NOMO-1 treated with DMSO at 0.1 percent for 48 hours (cell line): Measurements from ENCODE around the gene PWWP2B.

ENCODE experiments used
- DNase-seq: peaks from one replicate; lab custom pipeline; 2025; ENCODE audit not compliant: unreplicated experiment; lab: John Stamatoyannopoulos, UW

Gene PWWP2B

GRCh38 chr10:132405463-132405991 lies 8.5 kb downstream of the PWWP2B start:
- DNase-seq, result no peak

- no peak for DNase-seq
Observed at GRCh38 chr10:132406181-132406580, 9.2 kb downstream of the PWWP2B start.

DNA sequence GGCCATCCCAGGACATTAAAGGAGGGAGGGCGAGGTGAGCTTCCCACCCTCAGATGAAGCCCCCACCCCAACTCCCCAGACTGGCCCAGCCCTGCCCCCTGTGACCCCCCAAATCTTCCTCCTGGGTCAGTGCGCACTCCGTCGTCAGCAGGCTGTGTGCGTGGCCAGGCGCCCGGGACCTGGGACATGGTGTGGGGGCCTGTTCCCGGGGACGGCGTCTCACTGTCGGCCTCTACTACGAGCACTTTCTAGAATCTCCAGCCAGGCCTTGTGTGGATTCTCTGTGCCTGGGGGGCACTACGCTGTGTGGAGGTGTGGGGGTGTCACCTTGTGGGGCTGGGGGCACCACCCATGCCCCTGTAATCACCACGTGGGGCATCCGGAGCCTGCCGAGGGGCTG lies 9.8 kb downstream of the PWWP2B start:
- DNase-seq, result no peak

- no peak for DNase-seq
Observed at GRCh38 chr10:132407243-132407746, 10.3 kb downstream of the PWWP2B start.

GRCh38 chr10:132407846-132408278 lies 10.9 kb downstream of the PWWP2B start:
- no peak for DNase-seq

DNA sequence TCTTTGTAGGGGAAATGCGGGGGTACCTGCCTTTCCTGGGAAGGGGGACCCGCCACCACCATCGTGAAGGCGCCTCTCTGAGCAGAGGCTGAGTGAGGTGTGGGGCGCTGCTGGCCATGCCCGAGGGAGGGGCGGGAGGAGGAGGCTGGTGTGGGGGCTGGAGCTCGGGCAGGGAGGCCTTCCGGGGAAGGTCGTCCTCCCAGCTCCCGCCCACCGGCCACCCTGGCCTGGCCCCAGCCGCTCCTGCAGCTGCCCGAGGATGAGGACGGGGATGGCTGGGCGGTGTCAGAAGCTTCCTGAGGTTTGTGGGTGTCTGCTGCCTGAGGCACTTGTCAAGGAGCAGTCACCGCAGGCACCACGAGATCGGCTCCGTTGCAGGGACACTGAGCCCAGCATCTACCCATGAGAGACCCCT lies 11.4 kb downstream of the PWWP2B start:
- no peak for DNase-seq

DNA sequence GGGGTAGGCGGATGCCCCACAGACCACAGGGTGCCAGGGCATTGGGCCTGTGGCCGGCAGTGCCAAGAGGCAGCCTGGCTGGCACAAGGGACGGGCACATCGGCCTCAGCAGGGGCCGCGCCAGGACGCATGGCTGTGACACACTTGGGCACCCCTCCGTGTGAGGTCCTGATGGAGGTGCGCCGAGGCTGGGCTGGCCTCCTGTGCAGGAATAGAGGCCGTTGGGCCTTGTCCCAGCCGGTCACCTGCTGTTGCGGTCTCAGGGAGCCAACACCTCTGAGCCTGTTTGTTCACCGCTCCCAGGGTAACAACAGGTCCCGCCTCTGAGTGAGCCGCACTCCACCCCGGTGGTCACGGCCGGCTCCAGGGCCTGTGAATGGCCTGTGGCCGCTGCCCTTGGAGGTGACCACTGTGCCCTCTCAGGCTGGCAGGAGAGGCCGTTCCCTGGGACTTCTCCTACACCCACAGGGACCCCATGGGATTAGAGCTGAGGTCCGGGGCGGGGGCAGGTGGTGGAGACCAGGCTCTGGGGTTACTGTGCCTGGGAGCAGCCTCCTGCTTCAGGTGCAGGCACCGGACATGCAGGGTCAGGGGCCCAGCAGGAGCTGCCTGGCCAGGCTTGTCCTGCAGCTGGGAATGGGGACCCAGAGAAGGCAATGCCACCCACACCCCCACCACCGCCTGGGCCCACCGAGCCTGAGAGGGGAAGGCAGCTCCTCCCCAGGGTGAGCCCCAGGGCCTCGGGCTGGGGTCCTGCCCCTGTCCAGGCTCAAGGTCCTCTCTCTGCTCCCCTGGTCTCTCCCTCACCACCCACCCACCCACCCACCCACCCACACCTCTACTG lies 12.0 kb downstream of the PWWP2B start:
- DNase-seq, result no peak

- no peak for DNase-seq
Observed at GRCh38 chr10:132409667-132410028, 12.6 kb downstream of the PWWP2B start.

DNA sequence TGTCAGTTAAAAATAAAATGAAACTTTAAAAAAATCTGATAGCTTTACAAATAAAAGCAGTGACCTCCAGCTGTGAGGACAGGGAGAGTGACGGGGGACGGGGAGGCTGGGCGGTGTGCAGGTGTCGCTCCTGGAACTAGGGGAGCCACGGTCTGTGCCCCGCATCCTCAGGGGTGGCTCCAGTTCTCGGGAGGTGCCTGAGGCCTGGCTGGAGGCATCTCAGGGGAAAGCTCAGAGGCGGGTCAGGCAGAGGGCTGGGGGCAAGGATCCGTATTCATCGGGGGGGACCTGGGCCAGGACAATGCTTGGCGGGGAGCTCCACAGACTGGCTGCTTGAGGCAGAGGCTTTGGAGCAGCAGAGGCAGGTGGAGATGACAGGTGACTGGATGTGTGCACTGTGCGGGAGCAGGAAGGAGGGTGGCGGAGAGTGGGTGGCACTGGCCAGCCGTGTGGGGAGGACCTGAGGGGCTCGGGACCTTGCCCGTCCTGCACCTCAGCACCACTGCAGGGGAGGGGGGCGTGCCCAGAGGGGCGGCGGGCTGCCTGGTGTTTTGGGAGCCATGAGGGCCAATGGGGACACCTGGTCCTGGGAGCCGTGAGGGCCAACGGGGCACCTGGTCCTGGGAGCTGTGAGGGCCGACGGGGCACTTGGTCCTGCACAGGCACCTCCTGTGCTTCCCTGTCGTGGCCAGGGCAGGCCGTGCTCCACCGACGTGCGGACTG lies 13.2 kb downstream of the PWWP2B start:
- DNase-seq, result no peak

GRCh38 chr10:132410779-132411532 lies 14.0 kb downstream of the PWWP2B start:
- DNase-seq, result no peak

DNA sequence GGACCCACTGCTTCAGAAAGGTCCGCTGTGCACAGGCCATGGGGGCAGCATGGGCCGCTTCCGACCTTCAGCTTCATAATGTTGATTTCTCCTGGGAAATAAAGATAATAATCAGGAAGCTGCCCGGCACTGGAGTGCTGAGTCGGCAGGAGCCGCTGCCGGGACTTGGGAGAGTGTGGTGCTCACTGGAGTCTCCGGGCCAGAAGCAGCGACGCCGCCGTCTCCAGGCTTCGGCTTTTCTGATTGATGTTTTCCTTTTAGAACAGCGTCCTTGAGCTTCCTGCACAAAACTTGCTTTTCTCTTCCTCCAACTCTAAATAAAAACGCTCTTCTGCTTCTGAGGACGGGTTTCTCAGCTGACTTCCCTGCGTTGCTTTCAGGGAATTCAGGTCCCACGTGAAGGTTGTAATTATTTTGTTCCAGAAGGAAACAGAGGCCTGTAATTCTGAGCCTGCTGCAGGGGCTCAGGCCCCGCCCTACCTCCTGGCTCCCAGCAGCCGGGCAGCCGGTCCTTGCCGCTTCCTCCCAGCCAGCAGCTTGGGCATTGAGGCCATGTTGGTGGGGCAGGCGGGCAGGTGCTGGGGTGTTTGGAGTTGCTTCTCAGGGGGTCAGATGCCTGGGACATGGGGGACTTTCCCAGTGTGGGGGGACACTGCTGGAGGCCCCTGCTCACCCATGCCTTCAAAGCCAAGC lies 14.7 kb downstream of the PWWP2B start:
- no peak for DNase-seq

GRCh38 chr10:132412316-132413192 lies 15.6 kb downstream of the PWWP2B start:
- no peak for DNase-seq

DNA sequence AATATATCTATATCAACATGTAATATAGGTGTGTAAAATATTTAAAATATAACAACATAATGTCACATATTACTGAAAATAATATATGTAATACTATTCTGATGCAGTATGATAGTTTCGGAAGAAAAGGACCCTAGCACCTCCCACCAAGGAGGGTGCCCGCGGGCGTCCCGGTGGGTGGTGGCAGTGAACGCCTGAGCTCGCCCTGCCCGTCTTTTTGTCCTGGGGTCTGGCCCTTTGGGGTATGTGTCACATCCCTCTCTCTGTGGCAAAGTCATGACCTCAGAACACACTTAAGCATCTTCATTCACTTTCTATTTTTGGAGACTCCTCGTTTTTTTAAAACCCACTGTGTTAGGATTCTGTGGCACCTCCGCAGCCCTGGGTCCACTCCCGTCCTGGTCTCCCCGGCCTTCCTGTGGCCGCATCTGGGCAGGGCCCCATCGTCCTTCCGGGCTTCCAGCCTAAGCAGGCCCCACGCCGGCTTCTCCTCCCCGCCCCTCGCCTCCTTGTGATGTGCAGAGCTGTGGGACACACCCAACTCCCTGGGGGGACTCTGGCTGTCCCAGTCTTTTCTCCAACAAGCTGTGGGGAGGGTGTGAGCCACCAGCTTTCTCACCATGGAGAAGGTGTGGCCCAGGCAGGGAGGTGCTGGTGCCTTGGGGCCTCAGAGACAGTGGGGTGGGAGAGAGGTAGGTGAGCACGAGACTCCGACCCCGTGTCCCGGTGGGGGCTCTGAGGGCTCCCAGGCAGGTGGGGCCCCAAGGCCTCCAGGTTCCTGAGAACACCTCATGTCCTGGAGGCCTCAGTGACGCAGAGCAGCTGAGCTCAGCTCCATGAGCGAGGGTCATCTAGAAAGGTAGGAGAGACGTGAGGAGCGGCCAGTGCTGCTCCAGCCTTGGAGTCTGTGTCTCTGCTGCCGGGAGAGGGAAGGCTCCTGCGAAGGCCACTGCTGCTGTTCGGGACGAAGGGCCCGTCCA lies 16.5 kb downstream of the PWWP2B start:
- DNase-seq, result no peak

GRCh38 chr10:132414402-132415016 lies 17.5 kb downstream of the PWWP2B start:
- no peak for DNase-seq

DNA sequence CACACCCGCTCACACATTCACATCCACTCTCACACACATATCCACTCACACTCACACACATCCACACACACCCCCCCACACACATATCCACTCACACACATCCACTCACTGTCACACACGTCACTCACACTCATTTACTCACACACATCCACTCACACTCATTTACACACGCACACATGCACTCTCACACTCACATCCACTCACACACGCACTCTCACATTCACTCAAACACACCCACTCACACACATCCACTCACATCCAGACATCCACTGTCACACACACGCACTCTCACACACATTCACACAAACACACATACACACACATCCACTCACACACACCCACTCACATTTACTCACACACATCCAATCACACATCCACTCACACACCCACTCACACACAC lies 18.3 kb downstream of the PWWP2B start:
- DNase-seq, result no peak

DNA sequence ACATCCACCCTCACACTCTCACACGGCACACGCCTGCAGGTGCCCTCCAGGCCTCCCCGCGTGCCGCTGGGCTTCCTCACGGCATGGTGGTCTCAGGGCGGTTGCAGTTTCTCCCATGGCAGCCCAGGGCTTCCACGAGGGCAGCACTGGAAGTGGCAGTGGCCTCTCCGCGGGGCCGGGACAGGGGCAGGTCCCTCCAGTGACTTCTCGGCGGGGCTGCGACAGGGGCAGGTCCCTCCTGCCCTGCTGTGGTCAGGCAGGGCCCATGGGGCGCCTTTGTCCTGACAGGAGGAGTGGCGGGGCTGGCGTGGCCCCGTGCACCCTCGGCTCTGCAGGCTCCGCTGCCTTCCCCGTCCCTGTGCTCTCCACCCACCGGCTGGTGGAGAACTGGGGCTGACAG lies 19.0 kb downstream of the PWWP2B start:
- no peak for DNase-seq

- DNase-seq, result no peak
Observed at GRCh38 chr10:132416566-132417256, 19.7 kb downstream of the PWWP2B start.
